Hematopoietic multipotent progenitor cell treated with erythropoietin and hydrocortisone succinate and interleukin-3 and kit ligand, for 8 days (in vitro differentiated cells): Measurements from ENCODE around the gene CNN1.

Experiments used
- DNase-seq: peaks from one replicate; pipeline ENCODE4 v3.0.0-alpha.2; 2015

The CNN1 gene

DNA sequence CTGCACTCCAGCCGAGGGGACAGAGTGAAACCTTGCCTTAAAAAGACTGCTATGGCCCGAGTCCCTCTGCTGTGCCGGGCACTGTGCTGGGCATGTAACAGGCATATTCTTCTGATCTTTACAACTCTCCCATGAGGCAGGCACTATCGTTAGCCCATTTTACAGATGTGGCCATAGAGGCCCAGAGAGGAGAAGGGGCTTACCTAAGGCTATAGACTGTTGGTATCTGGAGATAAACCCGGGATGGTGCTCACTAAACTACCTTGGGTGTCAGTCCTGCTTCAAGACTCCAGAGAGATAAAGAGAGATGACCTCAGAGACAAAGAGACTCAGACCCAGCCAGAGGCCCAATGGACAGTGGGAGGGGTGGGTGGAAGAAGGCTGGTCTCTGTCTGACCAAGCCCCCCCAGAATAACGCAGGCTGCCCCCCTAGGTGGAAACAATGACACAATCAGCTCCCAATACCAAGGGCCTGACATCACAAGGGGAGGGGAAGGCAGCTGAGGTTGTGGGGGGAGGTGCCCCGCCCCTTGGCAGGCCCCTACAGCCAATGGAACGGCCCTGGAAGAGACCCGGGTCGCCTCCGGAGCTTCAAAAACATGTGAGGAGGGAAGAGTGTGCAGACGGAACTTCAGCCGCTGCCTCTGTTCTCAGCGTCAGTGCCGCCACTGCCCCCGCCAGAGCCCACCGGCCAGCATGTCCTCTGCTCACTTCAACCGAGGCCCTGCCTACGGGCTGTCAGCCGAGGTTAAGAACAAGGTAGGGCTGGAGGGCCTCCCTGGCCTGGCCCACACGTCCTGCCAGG is at the start of gene CNN1:
Gene CNN1, plus strand, starts transcription at position 620 of the 805 bp plus-strand sequence. Its CDS starts 77 bp downstream, at position 697.
- no peak for DNase-seq

GRCh38 chr19:11489378-11489777 is 49.3 kb upstream of the CNN1 start:
- no peak for DNase-seq

DNA sequence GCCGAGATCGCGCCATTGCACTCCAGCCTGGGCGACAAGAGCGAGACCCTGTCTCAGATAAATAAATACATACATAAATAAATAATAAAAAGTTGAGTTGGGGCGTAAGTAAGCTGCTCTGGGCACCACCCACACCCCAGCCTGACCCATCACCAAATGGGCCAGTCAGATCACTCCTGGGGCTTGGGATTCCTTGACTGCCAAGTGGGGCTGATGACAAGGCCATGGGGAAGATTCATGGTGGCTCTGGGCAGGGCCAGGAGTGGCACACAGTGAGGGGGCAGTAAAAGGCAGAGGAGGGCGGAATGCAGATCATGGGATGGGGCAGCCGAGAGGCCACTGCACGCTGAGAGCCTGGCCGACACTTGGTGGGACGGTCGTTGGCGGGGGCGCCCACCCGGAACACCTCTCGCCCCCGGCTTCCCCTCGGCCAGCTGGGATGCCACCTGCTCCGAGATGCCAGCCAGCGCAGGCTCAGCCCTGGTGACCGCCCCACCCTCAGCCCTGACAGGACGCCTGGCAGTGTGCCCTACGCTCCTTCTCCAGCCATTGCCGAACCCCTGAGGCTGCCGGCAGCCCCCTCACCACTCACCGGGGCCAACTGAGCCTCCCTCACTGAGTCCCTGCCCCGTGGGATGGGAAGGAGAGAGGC is 43.9 kb upstream of the CNN1 start:
- no peak for DNase-seq

DNA sequence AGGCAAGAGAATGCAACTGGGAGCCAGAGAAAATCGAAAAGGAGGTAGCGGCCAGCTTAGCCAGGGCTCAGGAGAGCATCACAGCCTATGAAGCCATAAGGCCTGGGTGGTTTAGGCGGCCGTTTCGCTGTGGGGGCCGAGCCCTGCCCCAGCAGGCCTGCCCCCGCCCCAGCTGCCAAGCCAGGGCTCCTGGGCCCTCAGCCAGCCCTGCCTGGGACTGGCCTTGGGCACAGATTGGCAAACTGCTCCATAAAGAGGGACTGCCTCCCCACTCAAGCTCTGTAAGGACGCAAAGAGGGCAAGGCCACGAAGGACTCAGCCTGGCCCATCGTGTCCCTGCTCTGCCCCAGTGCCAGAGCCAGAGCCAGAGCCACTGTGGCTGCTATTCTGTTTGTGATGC is 43.2 kb upstream of the CNN1 start:
- DNase-seq = no peak

- no peak for DNase-seq
Measured at GRCh38 chr19:11495885-11496284, 42.8 kb upstream of the CNN1 start.

DNA sequence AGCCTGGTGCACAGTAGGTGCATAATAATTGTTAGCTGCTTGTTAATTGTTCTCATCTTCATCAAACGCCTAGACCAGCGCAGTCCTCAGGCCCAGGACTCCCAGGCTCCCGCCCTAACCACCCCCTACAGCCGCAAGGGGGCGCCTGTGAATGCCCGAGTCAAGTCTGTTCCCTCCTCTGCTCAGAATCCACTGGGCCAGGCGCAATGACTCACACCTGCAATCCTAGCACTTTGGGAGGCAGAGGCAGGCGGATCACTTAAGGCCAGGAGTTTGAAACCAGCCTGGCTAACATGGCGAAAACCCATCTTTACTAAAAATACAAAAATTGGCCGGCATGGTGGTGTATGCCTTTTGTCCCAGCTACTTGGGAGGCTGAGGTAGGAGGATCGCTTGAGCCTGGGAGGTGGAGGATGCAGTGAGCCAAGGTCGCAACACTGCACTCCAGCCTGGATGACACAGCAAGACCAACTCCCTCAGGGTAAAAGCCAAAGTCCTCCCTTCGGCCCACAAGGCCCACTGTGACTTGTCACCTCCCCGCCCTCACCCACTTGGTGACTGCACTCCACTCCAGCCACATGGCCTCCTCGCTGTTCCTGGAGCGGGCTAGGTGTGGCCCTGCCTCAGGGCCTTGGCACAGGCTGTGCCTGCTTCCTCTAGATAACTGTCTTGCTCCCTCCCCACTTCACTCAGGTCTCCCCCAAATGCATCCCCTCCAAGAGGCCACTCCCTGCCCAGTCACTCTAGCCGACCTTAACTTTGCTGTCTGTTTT is 42.1 kb upstream of the CNN1 start:
- DNase-seq = peak; percentile 96

DNA sequence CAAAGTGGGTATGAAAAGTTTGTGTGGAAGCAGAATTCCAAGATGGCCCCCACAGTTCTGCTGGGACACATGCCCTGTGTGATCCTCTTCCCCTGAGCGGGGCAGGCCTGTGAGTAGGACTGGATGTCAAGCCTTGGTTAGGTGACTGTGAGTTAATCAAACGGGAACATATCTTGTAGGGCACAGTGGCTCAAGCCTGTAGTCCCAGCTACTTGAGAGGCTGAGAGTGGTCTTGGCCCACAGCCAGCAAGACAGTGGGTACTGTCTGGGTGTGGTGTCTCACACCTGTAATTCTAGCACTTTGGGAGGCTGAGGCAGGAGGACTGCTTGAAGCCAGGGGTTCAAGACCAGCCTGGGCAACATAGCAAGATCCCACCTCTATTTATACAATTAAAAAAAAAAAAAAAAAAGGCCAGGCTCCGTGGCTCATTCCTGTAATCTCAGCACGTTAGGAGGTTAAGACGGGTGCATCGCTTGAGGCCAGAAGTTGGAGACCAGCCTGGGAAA is 39.4 kb upstream of the CNN1 start:
- DNase-seq = peak; percentile 62

- DNase-seq = peak; percentile 79
Measured at GRCh38 chr19:11499890-11500420, 38.7 kb upstream of the CNN1 start.

DNA sequence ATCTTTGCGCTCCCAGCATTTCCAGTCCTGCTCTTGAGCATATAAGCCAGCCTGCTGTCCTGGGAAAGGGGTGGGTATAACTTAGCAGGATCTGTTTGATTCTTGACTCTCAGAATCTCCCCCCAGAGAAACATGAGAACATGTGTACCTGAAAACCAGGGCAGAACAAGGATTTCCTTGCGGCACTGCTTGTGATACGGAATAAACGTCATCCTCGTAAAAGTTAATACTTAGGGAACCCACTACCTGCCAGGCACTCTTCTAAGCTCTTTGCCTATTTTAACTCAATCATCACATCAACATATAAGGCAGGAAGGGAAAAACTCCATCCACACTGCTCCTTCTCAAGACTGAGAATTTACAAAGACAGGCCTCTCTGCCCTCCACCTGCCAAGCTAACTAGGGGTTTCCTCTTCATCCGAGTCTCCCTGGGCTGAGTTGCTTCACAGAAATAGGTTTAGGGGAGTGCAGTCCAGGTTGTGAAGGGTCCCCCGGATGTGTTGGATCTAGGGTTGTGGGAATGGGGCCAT is 34.1 kb upstream of the CNN1 start:
- DNase-seq = no peak

DNA sequence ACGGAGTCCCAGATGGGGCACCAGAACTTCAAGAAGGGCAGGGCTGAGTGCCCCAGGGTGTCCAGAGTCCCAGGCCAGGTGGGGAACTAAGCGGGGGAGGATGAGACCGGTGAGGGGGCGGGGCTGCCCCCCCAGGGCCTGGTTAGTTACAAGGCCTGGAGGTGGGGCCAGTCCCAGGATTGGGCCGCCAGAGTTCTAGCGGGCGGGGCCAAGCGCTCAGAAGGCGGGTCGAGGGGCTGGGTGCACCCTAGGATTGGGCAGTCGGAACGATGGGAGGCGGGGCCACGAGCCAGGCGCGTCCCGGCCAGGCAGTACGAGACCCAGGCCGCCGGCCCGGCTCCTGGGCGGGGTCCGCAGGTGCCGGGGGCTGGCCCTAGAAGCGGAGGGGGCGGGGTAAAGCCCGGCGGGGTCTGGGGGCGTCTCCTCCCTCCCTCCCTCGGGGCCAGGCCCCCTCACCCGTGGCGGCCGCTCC is 33.6 kb upstream of the CNN1 start:
- peak; percentile 95 for DNase-seq

DNA sequence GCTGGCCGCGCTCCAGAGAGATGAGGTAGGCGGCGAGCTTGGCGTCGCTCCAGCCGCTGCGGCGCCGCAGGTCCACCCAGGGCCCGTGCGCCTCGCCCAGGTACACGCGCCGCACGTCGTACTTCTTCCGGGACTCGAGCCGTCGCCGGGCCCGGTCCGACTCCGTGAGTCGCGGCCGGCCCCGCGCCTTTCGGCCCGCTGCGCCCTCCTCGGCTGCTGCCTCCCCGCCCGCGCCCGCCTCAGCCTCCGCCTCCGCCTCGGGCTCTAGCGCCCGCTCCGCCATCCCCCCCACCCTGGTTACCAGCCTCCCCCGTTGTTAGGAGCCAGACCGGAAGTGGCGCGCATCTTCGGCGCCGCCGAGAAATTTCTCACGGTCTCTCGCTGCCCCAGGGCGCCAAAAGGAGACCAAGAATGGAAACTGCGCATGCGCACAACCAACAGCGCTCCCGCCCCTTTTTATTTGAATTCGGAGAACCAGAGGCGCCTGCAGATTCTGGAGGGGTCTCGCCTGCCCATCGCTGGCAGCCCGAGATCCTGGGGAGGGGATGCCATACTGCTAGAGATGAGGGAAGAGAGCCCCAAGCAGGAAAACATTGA is 33.0 kb upstream of the CNN1 start, which contains the start of gene ZNF653:
Gene ZNF653, minus strand, starts transcription at position 336 of the 597 bp plus-strand sequence. Its CDS starts 53 bp downstream, at position 283.
- peak; percentile 97 for DNase-seq

DNA sequence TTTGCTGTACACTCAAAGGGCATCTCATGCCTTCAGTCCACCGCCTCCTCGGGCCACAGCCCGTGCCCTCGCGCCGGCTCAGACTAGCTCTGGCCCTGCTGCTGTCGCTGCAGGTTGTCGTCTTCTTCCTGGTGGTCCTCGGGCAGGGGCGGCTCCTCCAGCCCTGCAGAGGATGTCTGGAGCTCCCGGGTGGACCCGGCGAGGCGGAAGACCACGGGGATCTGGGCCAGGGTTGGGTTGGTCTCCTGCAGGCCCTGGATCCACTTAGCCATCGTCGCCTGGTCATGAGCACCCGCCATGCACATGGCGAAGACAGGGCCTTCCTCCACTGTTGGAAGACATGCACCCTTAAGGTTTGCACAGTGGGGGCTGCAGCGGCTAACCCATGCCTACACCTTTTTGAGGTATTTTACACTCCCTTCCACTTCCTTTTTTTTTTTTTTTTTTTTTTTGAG is 32.5 kb upstream of the CNN1 start:
- no peak for DNase-seq

GRCh38 chr19:11506967-11507366 is 31.7 kb upstream of the CNN1 start:
- DNase-seq = no peak

GRCh38 chr19:11507370-11508078 is 31.1 kb upstream of the CNN1 start:
- DNase-seq = no peak

GRCh38 chr19:11510444-11510843 is 28.2 kb upstream of the CNN1 start:
- DNase-seq = no peak

DNA sequence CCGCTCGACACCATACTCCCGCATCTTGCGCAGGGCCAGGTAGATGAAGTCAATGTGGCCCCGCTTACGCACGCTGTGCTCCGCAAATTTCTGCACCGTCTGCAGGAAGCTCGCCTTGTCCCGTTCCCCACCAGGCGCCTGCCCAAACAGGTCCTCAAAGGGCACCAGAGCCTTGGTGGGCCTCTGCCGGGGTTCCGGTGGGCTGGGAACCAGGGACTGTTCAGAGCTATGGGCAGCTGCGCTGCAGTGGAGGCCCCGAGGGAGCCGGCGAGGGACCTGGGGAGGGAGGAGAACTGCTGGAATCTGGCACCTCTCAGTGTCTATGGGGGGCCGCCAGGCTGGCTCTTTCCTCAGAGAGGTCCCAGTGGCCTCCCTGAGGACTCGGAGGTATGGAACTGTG is 24.7 kb upstream of the CNN1 start:
- no peak for DNase-seq

DNA sequence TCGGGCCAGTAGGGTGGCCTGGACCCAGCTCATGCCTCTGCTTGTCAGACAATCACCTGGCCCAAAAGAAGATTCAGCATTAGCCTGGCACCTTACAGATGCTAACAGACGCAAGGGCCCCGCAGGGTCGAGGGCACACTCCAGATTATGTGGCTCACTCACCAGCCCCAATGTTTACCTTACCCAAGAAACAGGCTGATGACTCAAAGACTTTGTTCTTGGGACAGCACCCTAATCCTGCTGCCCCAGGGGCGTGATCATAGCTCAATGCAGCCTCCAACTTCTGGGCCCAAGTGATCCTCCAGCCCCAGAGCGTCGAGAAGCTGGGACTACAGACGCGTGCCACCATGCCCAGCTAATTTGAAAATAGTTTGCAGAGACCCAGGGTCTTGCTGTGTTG is 19.5 kb upstream of the CNN1 start:
- no peak for DNase-seq

DNA sequence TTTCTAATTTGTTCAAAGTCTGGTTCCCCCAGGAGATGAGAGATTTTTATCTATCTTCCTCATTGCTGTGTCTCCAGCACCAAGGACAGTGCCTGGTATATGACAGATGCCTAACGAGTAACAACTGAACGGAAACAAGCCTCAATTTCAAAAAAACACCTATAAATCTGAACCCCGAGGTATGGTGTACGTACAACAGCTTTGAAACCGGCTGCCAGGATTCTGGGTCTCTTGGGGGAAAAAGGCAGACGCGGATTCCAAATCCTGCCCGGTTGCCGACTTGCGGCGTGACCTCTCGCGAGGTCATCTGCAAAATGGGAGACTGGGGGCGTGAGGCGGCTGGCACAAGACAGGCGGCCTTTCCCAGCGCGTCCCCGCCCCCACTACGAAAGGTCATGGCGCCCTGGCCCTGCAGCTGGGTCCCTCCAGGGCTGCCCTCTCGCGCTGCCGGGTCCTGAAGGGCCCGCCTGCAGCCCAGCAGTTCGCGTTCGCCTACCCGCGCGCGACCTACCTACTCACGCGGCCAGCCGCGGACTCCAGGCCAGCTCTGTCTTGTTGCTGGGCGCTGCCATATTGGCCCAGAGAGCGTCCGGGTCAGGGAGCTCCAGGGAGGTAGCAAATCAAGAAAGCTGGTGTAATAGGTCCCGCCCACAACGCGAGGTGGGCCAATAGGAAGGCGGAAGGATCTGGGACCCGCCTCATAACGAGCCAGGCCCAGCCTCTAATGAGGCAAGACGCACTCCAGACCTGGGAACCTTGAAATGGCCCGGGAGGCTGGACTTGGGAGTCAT is 9.9 kb upstream of the CNN1 start, which contains the start of gene ECSIT:
Gene ECSIT, minus strand, starts transcription at position 584 of the 791 bp plus-strand sequence. CDS start 9,964 bp downstream, outside the sequence.
- peak; percentile 99 for DNase-seq

DNA sequence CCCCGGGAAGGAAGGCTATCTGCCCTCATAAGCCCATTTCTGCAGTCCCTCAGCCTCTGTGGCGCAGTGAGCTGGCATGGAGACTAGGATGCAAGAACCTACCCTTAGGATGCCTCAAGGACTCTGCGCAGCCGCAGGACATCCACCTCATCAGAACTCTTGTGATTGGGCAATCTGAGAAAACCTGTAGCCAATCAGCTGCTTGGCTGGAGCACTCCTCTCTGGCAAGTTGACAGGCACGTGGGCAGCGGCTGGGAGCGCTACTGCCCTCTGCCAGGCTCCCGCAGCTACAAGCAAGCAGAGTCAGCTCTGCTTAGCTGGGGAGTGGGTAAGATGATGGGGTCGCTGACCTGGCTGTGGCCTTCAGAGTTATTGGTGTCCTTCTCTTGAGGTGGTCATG is 8.2 kb upstream of the CNN1 start:
- peak; percentile 96 for DNase-seq

DNA sequence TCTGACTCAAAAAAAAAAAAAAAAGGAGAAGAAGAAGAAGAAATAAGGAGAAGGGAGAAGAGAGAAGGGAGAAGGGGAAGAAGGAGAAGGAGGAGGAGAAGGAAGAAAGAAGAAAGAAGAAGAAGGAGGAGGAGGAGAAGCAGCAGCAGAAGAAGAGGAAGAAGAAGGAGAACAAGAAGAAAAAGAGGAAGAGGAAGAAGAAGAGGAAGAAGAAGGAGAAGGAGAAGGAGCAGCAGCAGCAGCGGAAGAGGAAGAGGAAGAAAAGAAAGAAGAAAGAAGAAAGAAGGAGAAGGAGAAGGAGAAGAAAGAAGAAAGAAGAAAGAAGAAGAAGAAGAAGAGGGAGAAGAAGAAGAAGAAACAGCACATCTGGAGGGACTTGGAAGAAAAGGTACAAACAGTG is 4.1 kb upstream of the CNN1 start:
- DNase-seq = no peak
